ENCODE data around the gene MTHFSD.

DNA sequence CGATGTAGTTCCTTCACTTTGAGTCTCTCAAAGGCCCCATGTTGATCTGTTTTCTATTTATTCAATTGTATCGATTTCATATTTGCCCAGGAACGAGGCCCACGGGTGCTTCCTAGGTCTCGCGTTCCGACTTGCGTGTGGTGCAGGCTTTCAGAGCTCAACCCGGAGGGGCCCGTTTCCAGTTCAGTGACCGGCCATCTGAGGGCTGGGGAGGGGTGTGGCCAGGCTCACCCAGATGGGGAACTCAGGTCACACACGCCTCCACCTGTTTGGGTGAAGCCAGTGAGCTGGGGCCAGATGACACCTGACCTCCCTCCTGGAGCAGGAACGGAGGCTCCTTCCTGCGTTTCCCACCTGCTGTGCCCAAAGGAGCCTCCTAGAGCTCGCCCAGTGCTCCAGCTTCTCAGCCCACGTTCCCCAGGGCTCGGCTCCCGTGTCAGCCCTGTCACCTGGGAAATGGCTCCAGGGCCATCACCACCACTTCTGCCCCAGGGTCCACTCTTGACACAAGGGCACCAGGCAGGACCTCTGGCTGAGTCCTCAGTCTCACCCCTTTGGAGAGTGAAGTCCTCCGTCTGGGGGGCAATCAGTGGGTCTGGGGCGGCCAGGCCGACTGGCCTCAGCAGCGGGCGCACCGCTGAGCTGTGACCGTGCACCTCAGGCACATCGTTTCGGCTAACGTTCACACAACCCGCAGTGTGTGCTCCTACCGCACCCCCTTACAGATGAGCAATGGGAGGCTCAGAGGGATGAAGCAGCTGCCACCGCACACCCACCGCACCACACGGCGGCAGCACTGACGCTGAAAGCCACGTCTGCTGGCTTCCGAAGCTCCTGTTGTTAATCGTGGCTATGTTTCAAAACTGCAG lies 26.7 kb downstream of the MTHFSD start:
- TF ChIP-seq CTCF (IDR thresholded peaks at IDR 0.05): no peak
- no peak for TF ChIP-seq POLR2A (IDR thresholded peaks at IDR 0.05)
- TF ChIP-seq POLR2AphosphoS5 (IDR thresholded peaks at IDR 0.05): no peak
